Measurements from ENCODE around the gene SDK2.

The SDK2 gene

GRCh38 chr17:73286863-73287296 lies 357.4 kb downstream of the SDK2 start:
- TF ChIP-seq REST (IDR thresholded peaks at IDR 0.05; ENCODE audit: insufficient read depth in 1 of 2, low read depth in 2 of 2, low read length in 2 of 2) (no peak), POLR2AphosphoS5 (IDR thresholded peaks at IDR 0.05; ENCODE audit: low read depth, low read length) (no peak), TAF1 (IDR thresholded peaks at IDR 0.05; ENCODE audit: borderline replicate concordance, insufficient read depth, low read length) (no peak), FOXP2 (optimal IDR thresholded peaks at IDR 0.05; ENCODE audit: borderline replicate concordance, extremely low read depth, extremely low read length, insufficient read depth) (no peak), SIN3A (IDR thresholded peaks at IDR 0.05; ENCODE audit: borderline replicate concordance, insufficient read depth, low read length) (no peak)

DNA sequence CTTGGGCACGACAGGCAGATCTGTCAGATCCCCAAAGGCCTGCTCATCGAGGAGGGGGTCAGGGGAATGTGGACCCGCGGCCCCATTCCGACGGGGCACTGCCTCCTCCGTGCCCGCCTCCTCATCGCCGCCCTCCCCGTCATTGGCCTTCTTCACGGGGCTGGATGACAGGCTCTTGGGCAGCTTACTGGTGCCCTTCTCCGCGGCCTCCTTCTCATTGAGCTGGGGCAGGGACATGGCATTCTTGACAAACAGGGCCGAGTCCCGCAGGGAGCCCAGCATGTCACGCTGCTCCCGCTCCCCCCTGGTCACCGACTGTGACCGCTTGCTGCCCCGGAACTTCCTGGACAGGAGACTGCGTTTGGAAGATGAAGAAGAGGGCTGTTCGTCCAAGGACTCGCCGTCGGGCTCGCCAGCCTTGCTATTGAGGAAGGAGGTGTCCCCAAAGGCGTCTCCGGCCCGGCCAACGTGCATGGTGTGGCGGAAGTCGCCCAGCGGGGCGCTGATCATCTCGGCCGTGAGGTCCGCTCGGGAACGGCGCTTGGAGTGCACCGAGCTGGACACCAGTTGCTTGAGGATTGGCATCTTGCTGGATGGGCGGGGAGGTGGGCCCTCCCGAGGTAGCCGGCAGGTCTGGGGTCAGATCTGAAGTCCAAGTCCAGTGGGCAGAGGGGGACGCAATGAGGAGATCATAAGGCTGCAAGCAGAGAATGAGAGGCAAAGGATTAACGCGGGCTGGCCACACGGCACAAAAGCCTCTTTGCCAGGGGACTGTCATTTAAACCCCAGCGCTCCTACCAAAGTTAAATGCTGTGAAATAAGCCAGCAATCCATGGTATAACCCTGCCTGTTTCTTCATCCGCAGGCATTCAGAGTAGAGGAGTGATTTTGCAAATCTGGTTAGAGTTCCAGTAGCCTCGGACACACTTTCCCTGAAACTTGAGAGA lies 358.1 kb downstream of the SDK2 start:
- TF ChIP-seq POLR2AphosphoS5 (IDR thresholded peaks at IDR 0.05; ENCODE audit: low read depth, low read length) (no peak), SIN3A (IDR thresholded peaks at IDR 0.05; ENCODE audit: borderline replicate concordance, insufficient read depth, low read length) (no peak), FOXP2 (optimal IDR thresholded peaks at IDR 0.05; ENCODE audit: borderline replicate concordance, extremely low read depth, extremely low read length, insufficient read depth) (no peak), REST (IDR thresholded peaks at IDR 0.05; ENCODE audit: insufficient read depth in 1 of 2, low read depth in 2 of 2, low read length in 2 of 2) (no peak)

DNA sequence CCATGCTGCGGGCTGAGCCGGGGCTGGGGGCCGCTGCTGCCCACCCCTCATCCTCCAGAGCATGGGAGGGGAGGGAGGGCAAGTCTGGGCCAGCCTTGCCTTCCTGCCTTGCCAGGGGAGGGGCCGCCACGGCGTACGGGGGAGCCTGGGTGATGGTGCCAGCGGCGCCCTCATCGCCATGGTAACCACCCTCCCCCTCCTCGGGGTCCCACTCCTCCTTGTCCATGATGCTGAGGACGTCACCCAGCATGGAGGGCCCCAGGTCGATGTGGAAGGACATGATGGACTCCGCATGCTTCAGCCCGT lies 358.7 kb downstream of the SDK2 start:
- TF ChIP-seq REST (IDR thresholded peaks at IDR 0.05; ENCODE audit: insufficient read depth in 1 of 2, low read depth in 2 of 2, low read length in 2 of 2) (no peak), SIN3A (IDR thresholded peaks at IDR 0.05; ENCODE audit: borderline replicate concordance, insufficient read depth, low read length) (no peak), POLR2AphosphoS5 (IDR thresholded peaks at IDR 0.05; ENCODE audit: low read depth, low read length) (no peak), TAF1 (IDR thresholded peaks at IDR 0.05; ENCODE audit: borderline replicate concordance, insufficient read depth, low read length) (no peak), FOXP2 (optimal IDR thresholded peaks at IDR 0.05; ENCODE audit: borderline replicate concordance, extremely low read depth, extremely low read length, insufficient read depth) (no peak)

DNA sequence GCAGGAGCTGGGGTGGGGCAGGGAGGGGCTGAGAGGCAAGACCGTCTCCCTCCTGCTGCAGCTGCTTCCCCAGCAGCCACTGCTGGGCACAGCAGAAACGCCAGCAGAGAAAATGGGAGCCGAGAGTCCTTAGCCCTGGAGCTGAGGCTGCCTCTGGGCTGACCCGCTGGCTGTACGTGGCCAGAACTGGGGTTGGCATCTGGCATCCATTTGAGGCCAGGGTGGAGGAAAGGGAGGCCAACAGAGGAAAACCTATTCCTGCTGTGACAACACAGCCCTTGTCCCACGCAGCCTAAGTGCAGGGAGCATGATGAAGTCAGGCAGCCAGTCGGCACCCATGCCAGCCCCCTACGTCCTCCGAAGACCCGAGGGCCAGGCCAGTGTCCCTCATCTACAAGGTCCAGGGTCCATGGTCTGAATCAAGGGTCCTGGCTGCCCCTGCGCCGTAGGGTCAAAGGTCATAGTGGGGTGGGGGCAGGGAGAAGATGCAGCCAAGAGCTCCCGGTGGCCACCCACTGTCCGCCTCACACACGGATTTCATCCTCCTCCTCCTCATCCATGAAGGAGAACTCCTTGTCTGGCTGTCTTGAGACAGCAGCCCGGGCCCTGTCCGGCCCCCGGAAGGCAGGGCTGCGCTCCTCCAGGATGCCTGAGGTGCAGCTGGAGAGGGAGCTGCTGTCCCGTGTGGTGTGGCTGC lies 359.2 kb downstream of the SDK2 start:
- TF ChIP-seq REST (IDR thresholded peaks at IDR 0.05; ENCODE audit: insufficient read depth in 1 of 2, low read depth in 2 of 2, low read length in 2 of 2), result no peak
- TF ChIP-seq TAF1 (IDR thresholded peaks at IDR 0.05; ENCODE audit: borderline replicate concordance, insufficient read depth, low read length), result no peak
- no peak for TF ChIP-seq FOXP2 (optimal IDR thresholded peaks at IDR 0.05; ENCODE audit: borderline replicate concordance, extremely low read depth, extremely low read length, insufficient read depth)
- TF ChIP-seq POLR2AphosphoS5 (IDR thresholded peaks at IDR 0.05; ENCODE audit: low read depth, low read length), result no peak
- TF ChIP-seq SIN3A (IDR thresholded peaks at IDR 0.05; ENCODE audit: borderline replicate concordance, insufficient read depth, low read length), result no peak
